NAMALWA (cell line): ENCODE data around the gene CIDEA.
"Not testable (repeated sequence)": the region's sequence is repeated elsewhere in the genome, so short reads cannot be mapped to it uniquely, and the experiment has no call there.

Experiments used
- DNase-seq: peaks from one replicate; pipeline ENCODE4 v3.0.0-alpha.2; 2015; ENCODE audit warnings: low spot score

Gene CIDEA

DNA sequence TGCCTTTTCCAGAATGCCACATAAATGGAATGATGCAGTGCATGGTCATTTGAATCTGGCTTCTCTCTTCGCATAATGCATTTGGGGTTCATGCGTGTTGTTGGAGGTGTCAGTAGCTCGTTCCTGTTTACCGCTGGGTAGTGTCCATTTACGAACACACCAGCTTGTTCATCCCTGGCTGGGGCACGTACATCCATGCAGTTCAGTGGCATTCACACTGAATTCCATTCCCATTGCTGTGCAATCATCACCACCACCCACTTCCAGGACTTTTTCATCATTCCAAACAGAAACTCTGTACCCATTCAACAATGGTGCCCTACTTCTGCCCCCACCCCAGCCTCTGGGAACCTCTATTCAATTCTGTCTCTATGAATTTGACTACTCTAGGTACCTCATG lies 14.7 kb upstream of the CIDEA start:
- no peak for DNase-seq

GRCh38 chr18:12242658-12243260 lies 11.4 kb upstream of the CIDEA start:
- DNase-seq: no peak

GRCh38 chr18:12243272-12243671 lies 10.9 kb upstream of the CIDEA start:
- not testable (repeated sequence) for DNase-seq

- DNase-seq: no peak
Measured at GRCh38 chr18:12245793-12246135, 8.4 kb upstream of the CIDEA start.

DNA sequence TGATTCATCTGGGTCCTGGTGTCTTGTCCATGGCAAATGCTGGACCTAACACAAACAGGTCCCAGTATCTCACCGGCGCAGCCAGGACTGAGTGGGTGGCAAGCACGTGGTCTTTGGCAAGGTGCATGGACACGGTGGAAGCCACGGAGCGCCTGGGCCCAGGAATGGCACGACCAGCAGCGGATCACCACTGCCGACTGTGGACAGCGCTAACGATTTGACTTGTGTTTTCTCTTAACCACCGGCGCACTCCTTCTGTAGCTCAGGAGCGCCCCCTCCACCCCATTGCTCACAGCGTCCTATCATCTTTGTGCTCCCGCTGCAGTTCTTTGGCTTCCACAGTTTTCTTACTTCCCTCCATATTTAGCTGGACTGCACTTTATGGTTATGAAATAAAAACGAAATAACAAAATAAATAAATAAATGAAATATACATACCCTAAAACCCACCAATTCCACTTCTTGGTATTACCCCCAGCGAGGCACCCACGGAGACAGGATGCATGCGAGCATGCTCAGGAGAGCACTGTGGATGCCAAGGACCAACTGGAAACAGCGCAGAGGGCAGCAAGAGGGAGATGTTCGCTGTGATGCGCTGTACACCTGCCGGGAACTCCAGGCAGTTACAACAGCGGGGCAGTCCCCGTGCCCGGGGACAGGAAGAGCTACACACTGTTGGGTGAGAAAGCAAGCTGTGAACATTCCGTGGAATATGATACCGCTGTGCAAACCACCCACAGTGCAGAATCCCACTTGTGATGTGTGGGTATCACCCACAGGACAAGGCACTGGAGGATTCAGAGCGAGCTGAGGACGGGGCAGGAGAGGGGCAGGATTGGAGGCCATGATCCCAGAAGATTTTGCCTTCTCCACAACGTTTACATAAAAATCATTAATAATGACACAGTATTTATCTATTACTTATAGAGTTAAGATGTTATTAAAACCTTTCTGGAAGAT lies 7.0 kb upstream of the CIDEA start:
- no peak for DNase-seq

DNA sequence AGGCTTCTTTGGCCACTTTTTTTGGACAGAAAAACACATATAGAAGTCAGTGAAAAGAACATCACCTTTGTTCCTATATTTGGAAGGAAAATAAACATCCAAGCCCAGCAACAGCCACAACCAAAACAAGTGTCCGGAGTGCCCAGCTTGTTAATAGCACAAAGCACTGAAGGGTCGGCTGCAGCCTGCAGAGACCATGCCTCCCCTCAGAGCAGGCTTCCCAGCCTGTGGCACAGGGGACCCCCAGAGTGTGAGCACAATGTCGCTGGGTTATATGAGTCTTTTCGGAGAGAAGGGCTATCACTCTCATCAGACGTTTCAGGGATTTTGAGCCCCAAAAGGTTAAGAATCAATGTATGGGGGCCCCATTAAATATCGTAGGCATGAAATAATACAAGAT lies 6.2 kb upstream of the CIDEA start:
- no peak for DNase-seq

GRCh38 chr18:12248926-12249720 lies 5.0 kb upstream of the CIDEA start:
- no peak for DNase-seq

GRCh38 chr18:12251311-12251710 lies 2.9 kb upstream of the CIDEA start:
- no peak for DNase-seq

DNA sequence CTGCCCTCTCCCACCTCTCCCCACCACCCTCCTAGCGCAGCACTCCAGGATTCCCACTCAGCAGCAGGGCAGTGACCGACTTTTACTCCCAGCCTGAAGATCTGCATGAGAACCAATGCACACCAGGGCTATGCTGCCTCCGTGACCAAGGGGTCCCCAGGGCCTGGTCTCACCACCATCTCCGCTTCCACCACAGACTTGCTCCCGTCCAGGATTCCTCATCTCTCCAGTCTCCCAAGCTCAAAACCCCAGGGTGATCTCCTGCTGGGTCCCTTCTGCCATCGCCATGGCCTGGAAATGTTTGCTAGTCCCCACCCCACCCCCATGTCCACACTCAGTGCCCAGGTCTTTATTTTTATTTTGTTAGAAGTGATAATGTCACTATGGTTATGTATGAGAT lies 2.1 kb upstream of the CIDEA start:
- no peak for DNase-seq

DNA sequence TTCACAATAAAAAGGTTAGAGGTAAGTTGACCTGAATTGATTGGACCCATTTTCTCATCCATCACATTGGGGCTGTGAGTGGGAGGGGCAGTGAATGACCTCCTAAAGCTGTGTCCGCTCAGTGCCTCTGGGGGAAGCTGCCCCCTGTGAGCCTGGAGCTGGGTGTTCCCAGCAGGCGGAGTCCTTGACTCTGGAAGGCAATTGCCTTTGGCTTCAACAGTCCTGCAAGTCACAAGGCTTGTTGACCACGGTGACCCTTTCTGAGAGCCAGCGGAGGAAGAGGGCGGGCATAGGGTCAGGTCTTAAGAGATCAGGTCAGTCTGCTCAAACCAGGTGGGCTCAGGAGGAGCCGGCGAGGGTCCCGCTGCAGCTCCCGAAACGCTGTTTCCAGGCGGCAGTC lies 1.1 kb upstream of the CIDEA start:
- no peak for DNase-seq

DNA sequence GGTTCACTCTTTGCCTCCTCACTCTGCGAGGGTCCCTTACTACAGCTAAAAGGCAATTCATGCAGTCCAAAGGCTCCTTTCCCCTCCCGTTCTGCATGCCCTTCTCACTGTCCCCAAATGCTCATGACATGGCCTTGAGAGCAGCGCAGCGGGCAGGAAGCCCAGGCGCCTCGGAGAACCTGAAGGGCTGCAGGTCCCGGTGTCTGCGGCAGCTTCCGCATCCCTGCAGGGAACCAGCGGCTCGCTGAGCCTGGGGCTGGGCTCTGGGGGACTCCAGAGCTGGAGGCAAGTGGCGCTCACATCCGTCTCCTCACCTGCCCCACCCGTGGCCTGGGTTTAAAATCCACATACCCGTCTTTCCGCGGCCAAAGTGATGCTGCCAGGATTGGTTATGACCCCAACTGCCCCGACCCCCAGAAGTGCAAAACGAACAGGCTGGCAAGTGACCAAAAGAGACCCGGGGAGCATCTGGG lies 462 bp upstream of the CIDEA start:
- DNase-seq: no peak

- no peak for DNase-seq
Measured at GRCh38 chr18:12254820-12255511, 805 bp downstream of the CIDEA start.

DNA sequence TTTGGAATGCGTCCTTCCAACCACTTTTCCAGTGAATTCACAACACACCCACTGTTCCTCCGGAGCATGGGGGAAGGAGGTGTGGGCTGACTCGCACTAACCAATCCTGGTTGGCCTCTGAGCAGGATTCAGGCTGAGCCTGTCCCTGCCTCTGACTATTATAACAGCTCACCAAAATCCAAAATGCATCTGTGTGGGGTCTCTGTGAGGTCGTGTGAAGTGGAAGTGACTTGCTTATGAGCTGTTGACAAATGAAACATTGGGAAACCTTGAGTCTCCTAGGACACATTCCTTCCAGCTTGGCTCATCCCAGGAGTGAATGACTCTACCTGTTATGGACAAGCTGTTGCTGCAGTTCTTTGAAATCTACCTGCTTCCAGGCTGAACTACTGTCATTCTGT lies 1.5 kb downstream of the CIDEA start:
- no peak for DNase-seq

DNA sequence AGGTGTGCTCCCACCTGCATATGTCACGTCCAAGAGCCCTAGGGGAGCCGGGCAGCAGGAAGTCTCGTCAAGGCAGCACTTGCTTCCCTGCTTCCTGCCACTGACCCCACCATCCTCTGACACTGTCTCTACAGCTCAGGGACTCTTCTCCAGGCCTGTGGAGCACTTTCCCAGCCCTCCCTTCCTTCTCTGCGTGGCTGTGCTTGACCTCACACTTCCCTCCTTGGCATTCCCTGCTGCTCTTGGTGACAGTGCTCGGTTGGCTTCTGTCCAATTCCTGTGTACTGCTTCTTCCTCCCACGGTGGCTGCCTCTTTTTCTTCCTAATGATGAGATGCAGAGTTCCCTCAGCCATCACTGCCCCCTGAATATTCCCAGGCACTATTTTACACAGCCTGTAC lies 2.8 kb downstream of the CIDEA start:
- DNase-seq: no peak

- DNase-seq: no peak
Measured at GRCh38 chr18:12257996-12258718, 4.0 kb downstream of the CIDEA start.

- DNase-seq: no peak
Measured at GRCh38 chr18:12258719-12259705, 4.9 kb downstream of the CIDEA start.

- no peak for DNase-seq
Measured at GRCh38 chr18:12262748-12263147, 8.6 kb downstream of the CIDEA start.

DNA sequence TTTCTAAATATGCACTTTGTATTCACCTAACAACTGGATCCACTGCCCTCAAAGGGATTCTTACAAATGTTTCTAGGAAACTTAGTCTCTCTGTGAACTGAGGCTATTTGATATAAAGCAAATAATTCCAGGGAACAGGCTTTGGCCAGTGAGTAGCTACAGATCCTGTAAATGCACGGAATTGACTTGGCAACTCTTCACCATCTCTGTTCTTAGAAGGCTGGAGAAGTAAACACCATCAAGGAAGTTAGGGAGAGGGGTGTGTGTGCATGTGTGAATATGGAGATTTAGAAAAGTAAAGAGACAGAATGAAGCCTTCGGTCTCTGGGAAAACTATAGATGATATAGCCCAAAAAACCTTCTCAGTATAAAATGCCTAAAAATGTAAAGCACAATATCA lies 10.7 kb downstream of the CIDEA start:
- no peak for DNase-seq

DNA sequence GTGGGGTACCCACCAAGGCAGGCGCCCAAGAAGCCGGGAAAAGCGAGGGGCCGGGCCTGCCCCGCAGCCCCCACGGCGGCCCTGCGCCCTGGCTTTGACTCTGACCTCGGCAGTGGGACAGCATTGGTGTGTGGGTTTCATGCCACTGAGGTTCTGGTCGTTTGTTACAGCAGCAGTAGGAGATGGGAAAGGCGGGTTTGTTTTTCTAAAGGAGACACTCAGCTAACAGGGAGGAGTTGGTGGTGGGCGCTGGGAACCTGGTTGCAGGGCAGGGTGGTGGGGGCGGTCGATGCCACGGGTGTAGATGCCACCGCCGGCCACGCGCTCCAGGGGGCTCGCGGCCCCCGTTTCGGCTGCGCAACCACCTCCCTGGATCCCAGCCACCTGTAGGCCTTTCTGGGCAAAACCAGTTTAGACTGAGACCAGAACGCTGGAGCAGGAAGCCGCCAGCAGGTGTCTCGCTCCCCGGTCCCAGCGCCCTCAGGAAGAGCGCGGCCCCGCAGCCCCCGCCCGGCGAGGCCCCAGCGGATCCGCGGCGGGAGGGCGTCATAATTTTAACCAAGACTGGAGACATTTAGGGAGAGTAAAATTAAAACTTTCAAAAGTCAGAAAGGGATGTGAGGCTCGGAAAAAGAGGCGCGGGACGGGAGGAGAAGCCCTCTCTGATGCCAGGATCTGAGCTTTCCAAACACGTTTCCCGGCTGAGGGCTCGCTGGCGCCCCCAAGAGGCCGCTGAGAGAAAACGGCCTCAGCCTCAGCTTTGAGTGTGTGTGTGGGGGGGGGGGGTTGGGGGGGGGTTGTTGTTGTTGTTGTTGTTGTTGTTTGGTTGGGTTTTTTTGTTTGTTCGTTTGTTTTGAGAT lies 17.4 kb downstream of the CIDEA start:
- DNase-seq: peak; percentile 55
